NOMO-1 treated with dmso at 0.1 percent for 144 hours (cell line): Measurements from ENCODE around the gene MAPKAPK2.

Source experiments
- DNase-seq: peaks from one replicate; lab custom pipeline; 2025; ENCODE audit not compliant: unreplicated experiment; lab: John Stamatoyannopoulos, UW

MAPKAPK2 gene

GRCh38 chr1:206660136-206660535 is 24.6 kb upstream of the MAPKAPK2 start:
- no peak for DNase-seq

GRCh38 chr1:206661161-206661820 is 23.4 kb upstream of the MAPKAPK2 start:
- DNase-seq = no peak

GRCh38 chr1:206662396-206663092 is 22.2 kb upstream of the MAPKAPK2 start:
- no peak for DNase-seq

GRCh38 chr1:206663362-206663761 is 21.3 kb upstream of the MAPKAPK2 start:
- DNase-seq = no peak

- DNase-seq = peak; percentile 42
Observed at GRCh38 chr1:206663832-206664652, 20.7 kb upstream of the MAPKAPK2 start.

- no peak for DNase-seq
Observed at GRCh38 chr1:206664740-206665139, 20.0 kb upstream of the MAPKAPK2 start.

- no peak for DNase-seq
Observed at GRCh38 chr1:206666031-206666561, 18.6 kb upstream of the MAPKAPK2 start.

GRCh38 chr1:206666954-206667665 is 17.6 kb upstream of the MAPKAPK2 start:
- no peak for DNase-seq

- no peak for DNase-seq
Observed at GRCh38 chr1:206668351-206668750, 16.4 kb upstream of the MAPKAPK2 start.

GRCh38 chr1:206668874-206669410 is 15.8 kb upstream of the MAPKAPK2 start:
- DNase-seq = no peak

GRCh38 chr1:206672011-206672688 is 12.6 kb upstream of the MAPKAPK2 start:
- DNase-seq = no peak

- DNase-seq = peak; percentile 78
Observed at GRCh38 chr1:206672844-206673758, 11.6 kb upstream of the MAPKAPK2 start.

GRCh38 chr1:206674236-206674635 is 10.5 kb upstream of the MAPKAPK2 start:
- no peak for DNase-seq

- DNase-seq = no peak
Observed at GRCh38 chr1:206674745-206675175, 9.9 kb upstream of the MAPKAPK2 start.

- no peak for DNase-seq
Observed at GRCh38 chr1:206676499-206676898, 8.2 kb upstream of the MAPKAPK2 start.

- DNase-seq = no peak
Observed at GRCh38 chr1:206678490-206678889, 6.2 kb upstream of the MAPKAPK2 start.

GRCh38 chr1:206679738-206680211 is 4.9 kb upstream of the MAPKAPK2 start:
- DNase-seq = peak; percentile 47

- DNase-seq = no peak
Observed at GRCh38 chr1:206680279-206680678, 4.4 kb upstream of the MAPKAPK2 start.

- DNase-seq = no peak
Observed at GRCh38 chr1:206681359-206681758, 3.3 kb upstream of the MAPKAPK2 start.
